PC-3 (cell line): Measurements from ENCODE around the gene AKAP8.

Source experiments
- CTCF ChIP-seq: fragments of 300-600 bp; sonication (generic); conservative IDR thresholded peaks from 2 replicates; pipeline ENCODE4 v1.5.1; 2017; ENCODE audit warnings: antibody characterized with exemption, low read depth, mild to moderate bottlenecking, low read length
- EZH2 ChIP-seq: fragments of 300-600 bp; sonication (generic); IDR thresholded peaks from one replicate; pipeline ENCODE4 v1.6.1; 2017; ENCODE audit warnings: antibody characterized with exemption, mild to moderate bottlenecking, low read length; ENCODE audit not compliant: unreplicated experiment

- no peak for TF ChIP-seq EZH2
- no peak for TF ChIP-seq CTCF
Observed at GRCh38 chr19:15412832-15413231, 33.2 kb upstream of the AKAP8 start.
